NCI-H1105 treated with DMSO at 0.1 percent for 48 hours (cell line): ENCODE data around the gene MAGEA12.
"Not testable (repeated sequence)": the region's sequence is repeated elsewhere in the genome, so short reads cannot be mapped to it uniquely, and the experiment has no call there.

Experiments used
- DNase-seq: peaks from one replicate; lab custom pipeline; 2025; lab: John Stamatoyannopoulos, UW

MAGEA12 gene

GRCh38 chrX:152733261-152733975, at the start of gene MAGEA12, which contains the start of gene CSAG1:
MAGEA12 (plus strand) TSS chrX:152733757; CDS start chrX:152736162, 2,405 bp downstream.
CSAG1 (minus strand) TSS chrX:152733721; CDS start chrX:152732460, 1,261 bp downstream.
- DNase-seq: peak; percentile 85

- not testable (repeated sequence) for DNase-seq
These were observed 35.3 kb upstream of the MAGEA12 start, which contains the start of gene MAGEA3 for GRCh38 chrX:152697952-152698931. MAGEA3 (plus strand) TSS chrX:152698794; CDS start chrX:152700833, 2,039 bp downstream.

DNA sequence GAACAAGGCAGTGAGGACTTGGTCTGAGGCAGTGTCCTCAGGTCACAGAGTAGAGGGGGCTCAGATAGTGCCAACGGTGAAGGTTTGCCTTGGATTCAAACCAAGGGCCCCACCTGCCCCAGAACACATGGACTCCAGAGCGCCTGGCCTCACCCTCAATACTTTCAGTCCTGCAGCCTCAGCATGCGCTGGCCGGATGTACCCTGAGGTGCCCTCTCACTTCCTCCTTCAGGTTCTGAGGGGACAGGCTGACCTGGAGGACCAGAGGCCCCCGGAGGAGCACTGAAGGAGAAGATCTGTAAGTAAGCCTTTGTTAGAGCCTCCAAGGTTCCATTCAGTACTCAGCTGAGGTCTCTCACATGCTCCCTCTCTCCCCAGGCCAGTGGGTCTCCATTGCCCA, 33.2 kb upstream of the MAGEA12 start:
- DNase-seq: not testable (repeated sequence)

DNA sequence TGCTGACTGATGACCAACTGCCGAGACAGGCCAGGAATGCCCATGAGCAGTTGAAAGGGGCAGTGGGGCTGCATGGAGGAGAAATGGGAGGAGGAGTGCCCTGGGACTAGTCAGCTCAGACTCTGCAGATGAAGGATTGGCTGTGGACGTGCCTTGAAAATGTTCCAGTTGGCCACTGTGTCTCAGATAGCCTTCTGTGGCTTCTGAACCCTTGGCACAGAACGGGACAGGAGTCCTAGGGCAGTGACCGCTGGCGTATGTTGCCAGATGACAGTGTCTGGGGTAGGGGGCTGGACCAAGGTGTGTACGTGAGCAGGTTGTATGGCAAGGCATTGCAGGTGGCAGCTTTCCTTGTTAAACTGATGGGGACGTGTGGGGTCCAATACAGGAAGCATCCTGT, 27.1 kb upstream of the MAGEA12 start:
- not testable (repeated sequence) for DNase-seq

- not testable (repeated sequence) for DNase-seq
These were observed 24.4 kb upstream of the MAGEA12 start, which contains the start of gene CSAG2 for GRCh38 chrX:152709173-152709572. CSAG2 (minus strand) TSS chrX:152709273; CDS start chrX:152709112, 161 bp downstream.

- DNase-seq: not testable (repeated sequence)
These were observed 20.4 kb upstream of the MAGEA12 start for GRCh38 chrX:152713195-152713594.

GRCh38 chrX:152713815-152714787, 19.5 kb upstream of the MAGEA12 start, which contains the start of gene MAGEA2B:
MAGEA2B (plus strand) TSS chrX:152714628; CDS start chrX:152717107, 2,479 bp downstream.
- DNase-seq: not testable (repeated sequence)

DNA sequence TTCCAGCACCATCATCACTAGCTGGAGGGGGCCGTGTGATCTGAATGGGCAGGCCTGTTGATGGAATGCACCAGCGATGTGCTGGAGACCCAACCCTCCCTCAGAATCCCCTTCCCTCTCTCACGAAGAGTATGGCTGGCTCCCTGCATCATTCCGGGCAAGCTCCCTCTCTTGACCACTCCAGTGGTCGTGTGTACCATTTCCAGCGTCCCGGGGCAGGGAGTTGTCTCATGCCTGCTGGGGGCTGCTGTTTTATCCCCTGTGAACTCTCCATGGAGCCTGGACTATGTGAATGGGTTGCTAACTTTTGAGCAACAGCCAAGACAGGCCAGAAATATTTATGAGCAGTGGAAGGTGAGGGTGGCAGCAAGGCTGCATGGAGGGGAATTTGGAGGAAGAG, 8.1 kb upstream of the MAGEA12 start:
- DNase-seq: no peak

- DNase-seq: not testable (repeated sequence)
These were observed 744 bp downstream of the MAGEA12 start for GRCh38 chrX:152734143-152734858.

DNA sequence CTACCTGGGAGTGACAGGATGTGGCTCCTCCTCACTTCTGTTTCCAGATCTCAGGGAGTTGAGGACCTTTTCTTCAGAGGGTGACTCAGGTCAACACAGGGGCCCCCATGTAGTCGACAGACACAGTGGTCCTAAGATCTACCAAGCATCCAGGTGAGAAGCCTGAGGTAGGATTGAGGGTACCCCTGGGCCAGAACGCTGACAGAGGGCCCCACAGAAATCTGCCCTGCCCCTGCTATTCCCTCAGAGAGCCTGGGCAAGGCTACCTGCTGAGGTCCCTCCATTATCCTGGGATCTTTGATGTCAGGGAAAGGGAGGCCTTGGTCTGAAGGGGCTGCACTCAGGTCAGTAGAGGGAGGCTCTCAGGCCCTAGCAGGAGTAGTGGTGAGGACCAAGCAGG, 1.5 kb downstream of the MAGEA12 start:
- no peak for DNase-seq

DNA sequence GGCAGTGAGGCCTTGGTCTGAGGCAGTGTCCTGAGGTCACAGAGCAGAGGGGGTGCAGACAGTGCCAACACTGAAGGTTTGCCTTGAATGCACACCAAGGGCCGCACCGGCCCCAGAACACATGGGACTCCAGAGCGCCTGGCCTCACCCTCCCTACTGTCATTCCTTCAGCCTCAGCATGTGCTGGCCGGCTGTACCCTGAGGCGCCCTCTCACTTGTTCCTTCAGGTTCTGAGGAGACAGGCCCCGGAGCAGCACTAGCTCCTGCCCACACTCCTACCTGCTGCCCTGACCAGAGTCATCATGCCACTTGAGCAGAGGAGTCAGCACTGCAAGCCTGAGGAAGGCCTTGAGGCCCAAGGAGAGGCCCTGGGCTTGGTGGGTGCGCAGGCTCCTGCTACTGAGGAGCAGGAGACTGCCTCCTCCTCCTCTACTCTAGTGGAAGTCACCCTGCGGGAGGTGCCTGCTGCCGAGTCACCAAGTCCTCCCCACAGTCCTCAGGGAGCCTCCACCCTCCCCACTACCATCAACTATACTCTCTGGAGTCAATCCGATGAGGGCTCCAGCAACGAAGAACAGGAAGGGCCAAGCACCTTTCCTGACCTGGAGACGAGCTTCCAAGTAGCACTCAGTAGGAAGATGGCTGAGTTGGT, 2.4 kb downstream of the MAGEA12 start:
- DNase-seq: no peak

- not testable (repeated sequence) for DNase-seq
These were observed 3.0 kb downstream of the MAGEA12 start for GRCh38 chrX:152736528-152736927.

DNA sequence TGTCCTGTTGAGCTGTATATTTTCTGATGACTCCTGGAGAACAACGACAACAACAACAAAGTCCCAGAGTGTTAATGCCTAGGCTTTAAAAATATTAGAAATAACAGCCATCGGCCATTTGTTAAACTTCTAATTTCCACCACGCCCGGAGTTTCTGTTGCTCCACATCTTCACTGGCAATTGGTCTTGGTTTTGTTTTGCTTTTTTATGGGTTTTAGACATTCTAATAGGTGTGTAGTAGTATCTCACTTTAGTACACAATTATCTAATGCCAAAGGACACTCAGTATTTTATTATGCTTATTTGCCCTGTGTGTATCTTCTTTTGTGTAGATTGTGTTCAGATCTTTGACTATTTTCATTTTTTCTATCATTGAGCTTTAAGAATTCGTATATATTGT, 5.0 kb downstream of the MAGEA12 start:
- DNase-seq: no peak

DNA sequence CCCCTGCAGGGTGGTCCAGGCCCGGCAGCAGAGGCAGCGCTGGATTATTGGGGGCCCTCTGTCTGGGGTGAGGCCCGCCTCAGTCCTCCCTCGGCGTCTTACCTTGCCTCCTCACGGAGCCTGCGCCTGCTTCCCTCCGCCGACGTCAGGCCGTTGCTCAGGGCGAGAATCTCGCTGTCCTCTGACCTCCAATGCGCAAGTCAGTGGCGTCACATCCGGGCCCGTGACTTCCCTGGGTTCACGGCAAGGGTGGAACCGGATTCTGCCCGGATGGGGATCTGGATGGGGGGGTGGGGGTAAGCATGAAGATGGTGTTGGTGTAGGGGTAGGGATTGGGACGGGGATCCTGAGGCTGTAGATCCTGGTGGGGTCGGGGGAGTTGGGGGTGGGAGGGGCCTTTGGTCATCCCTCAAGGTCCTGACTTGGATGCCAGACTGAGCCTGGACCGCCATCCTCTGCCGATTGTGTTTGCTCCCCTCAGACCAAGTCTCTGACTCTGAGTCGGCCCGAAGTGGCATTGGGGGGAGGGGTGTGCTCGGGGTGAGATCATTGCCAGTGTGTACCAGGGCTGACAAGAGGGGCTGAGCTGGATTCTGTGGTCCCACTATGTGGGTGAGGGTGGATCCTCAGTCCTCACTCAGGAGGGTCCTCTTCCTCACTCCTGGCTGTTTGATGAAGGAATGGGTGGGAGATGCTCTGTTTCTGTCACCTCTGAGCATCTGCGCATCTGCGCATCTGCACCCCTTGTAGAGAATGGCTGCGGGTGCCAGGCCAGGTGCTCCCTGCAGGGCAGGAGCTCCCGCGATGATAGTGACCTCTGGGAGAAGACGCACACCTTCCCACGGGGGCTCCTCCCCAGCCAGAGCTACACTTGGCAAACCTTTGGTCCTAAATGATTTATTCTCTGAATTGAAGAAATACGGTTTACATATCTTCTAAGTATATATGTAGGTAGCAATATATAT, 20.4 kb downstream of the MAGEA12 start, which contains the start of gene MAGEA2:
Gene MAGEA2 (minus strand): TSS at position 157 of the 965 bp plus-strand sequence. CDS start 2,479 bp downstream, outside the sequence.
- not testable (repeated sequence) for DNase-seq

- not testable (repeated sequence) for DNase-seq
These were observed 21.3 kb downstream of the MAGEA12 start for GRCh38 chrX:152754871-152755270.

DNA sequence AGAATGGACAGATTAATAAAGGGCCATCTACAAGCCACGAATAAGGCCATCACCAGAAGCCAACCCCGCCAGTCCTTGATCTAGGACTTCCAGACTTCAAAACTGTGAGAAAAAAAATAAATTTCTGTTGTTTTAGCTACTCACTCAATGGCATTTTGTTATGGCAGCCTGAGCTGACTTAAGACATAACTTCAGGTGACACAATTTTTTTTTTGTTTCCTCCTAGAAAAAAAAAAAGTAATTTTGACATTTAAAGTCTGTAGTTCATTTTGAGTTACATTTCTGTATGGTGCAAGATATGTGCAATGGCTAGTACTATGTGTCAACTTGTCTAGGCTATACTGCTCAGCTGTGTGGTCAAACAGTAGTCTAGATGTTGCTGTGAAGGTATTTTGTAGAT, 25.4 kb downstream of the MAGEA12 start, which contains the start of gene CSAG3:
Gene CSAG3 (plus strand): TSS at position 301 of the 400 bp plus-strand sequence.
- not testable (repeated sequence) for DNase-seq

- not testable (repeated sequence) for DNase-seq
These were observed 26.0 kb downstream of the MAGEA12 start for GRCh38 chrX:152759544-152759943.

DNA sequence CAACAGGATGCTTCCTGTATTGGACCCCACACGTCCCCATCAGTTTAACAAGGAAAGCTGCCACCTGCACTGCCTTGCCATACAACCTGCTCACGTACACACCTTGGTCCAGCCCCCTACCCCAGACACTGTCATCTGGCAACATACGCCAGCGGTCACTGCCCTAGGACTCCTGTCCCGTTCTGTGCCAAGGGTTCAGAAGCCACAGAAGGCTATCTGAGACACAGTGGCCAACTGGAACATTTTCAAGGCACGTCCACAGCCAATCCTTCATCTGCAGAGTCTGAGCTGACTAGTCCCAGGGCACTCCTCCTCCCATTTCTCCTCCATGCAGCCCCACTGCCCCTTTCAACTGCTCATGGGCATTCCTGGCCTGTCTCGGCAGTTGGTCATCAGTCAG, 28.0 kb downstream of the MAGEA12 start:
- not testable (repeated sequence) for DNase-seq
